HG03108 (cell line): ENCODE data around the gene TNFAIP3.
"Not testable (repeated sequence)": the region's sequence is repeated elsewhere in the genome, so short reads cannot be mapped to it uniquely, and the experiment has no call there.

Experiments
- ATAC-seq: cut with Tn5 transposase; IDR thresholded peaks from one replicate; pipeline ENCODE4 v1.9.1; 2021; ENCODE audit warnings: moderate library complexity; ENCODE audit not compliant: unreplicated experiment

TNFAIP3 gene

GRCh38 chr6:137866914-137867684 is at the start of gene TNFAIP3:
TSS of gene TNFAIP3 (plus strand) at chr6:137867259. CDS start at chr6:137871228, 3,969 bp downstream.
- peak; percentile 57 for ATAC-seq

GRCh38 chr6:137818440-137818839 is 48.6 kb upstream of the TNFAIP3 start:
- no peak for ATAC-seq

GRCh38 chr6:137819740-137820139 is 47.3 kb upstream of the TNFAIP3 start:
- ATAC-seq, result peak; percentile 47

- ATAC-seq, result no peak
These were observed 46.6 kb upstream of the TNFAIP3 start for GRCh38 chr6:137820425-137820824.

- ATAC-seq, result no peak
These were observed 46.1 kb upstream of the TNFAIP3 start for GRCh38 chr6:137820952-137821351.

GRCh38 chr6:137821491-137821890 is 45.6 kb upstream of the TNFAIP3 start:
- no peak for ATAC-seq

GRCh38 chr6:137823826-137824555 is 43.1 kb upstream of the TNFAIP3 start:
- no peak for ATAC-seq

- no peak for ATAC-seq
These were observed 42.5 kb upstream of the TNFAIP3 start for GRCh38 chr6:137824556-137824879.

- no peak for ATAC-seq
These were observed 42.2 kb upstream of the TNFAIP3 start for GRCh38 chr6:137824896-137825295.

- ATAC-seq, result no peak
These were observed 39.6 kb upstream of the TNFAIP3 start for GRCh38 chr6:137827411-137827940.

- ATAC-seq, result peak; percentile 44
These were observed 38.9 kb upstream of the TNFAIP3 start for GRCh38 chr6:137827977-137828810.

GRCh38 chr6:137829641-137830083 is 37.4 kb upstream of the TNFAIP3 start:
- ATAC-seq, result no peak

GRCh38 chr6:137830511-137830911 is 36.5 kb upstream of the TNFAIP3 start:
- ATAC-seq, result no peak

GRCh38 chr6:137832110-137832509 is 34.9 kb upstream of the TNFAIP3 start:
- no peak for ATAC-seq

GRCh38 chr6:137834508-137834907 is 32.6 kb upstream of the TNFAIP3 start:
- ATAC-seq, result no peak

GRCh38 chr6:137836788-137837187 is 30.3 kb upstream of the TNFAIP3 start:
- ATAC-seq, result no peak

GRCh38 chr6:137838090-137838489 is 29.0 kb upstream of the TNFAIP3 start:
- not testable (repeated sequence) for ATAC-seq

GRCh38 chr6:137838597-137838996 is 28.5 kb upstream of the TNFAIP3 start:
- not testable (repeated sequence) for ATAC-seq

- ATAC-seq, result no peak
These were observed 28.0 kb upstream of the TNFAIP3 start for GRCh38 chr6:137839076-137839475.

GRCh38 chr6:137840252-137840651 is 26.8 kb upstream of the TNFAIP3 start:
- no peak for ATAC-seq

- no peak for ATAC-seq
These were observed 23.8 kb upstream of the TNFAIP3 start for GRCh38 chr6:137843211-137843610.
